ENCODE data around the gene ART4.

Gene ART4

GRCh38 chr12:14850929-14851663 lies 7.8 kb upstream of the ART4 start:
- DNase-seq: no peak

GRCh38 chr12:14849661-14850060 lies 6.3 kb upstream of the ART4 start:
- no peak for DNase-seq

GRCh38 chr12:14846876-14847580 lies 3.7 kb upstream of the ART4 start:
- no peak for DNase-seq

- no peak for DNase-seq
Observed at GRCh38 chr12:14846042-14846587, 2.8 kb upstream of the ART4 start.

GRCh38 chr12:14845350-14845750 lies 2.0 kb upstream of the ART4 start:
- DNase-seq: peak; percentile 52 to 72

- no peak for DNase-seq
Observed at GRCh38 chr12:14844401-14844800, 1.1 kb upstream of the ART4 start.

GRCh38 chr12:14842315-14842714 lies 1.0 kb downstream of the ART4 start:
- DNase-seq: no peak

- DNase-seq: no peak
Observed at GRCh38 chr12:14841761-14842160, 1.6 kb downstream of the ART4 start.

GRCh38 chr12:14840616-14841015 lies 2.7 kb downstream of the ART4 start:
- no peak for DNase-seq

GRCh38 chr12:14839262-14839661 lies 4.1 kb downstream of the ART4 start:
- DNase-seq: no peak

- DNase-seq: no peak
Observed at GRCh38 chr12:14836336-14837210, 6.8 kb downstream of the ART4 start.

- DNase-seq: no peak
Observed at GRCh38 chr12:14834509-14834908, 8.8 kb downstream of the ART4 start.

GRCh38 chr12:14833952-14834351 lies 9.4 kb downstream of the ART4 start:
- no peak for DNase-seq

GRCh38 chr12:14833336-14833735 lies 10.0 kb downstream of the ART4 start:
- DNase-seq: no peak

GRCh38 chr12:14828892-14829291 lies 14.4 kb downstream of the ART4 start:
- DNase-seq: peak in 1 of 2 donors; percentile 10

- DNase-seq: no peak
Observed at GRCh38 chr12:14827043-14827442, 16.3 kb downstream of the ART4 start.

GRCh38 chr12:14826491-14826890 lies 16.8 kb downstream of the ART4 start:
- DNase-seq: no peak

GRCh38 chr12:14825256-14825655 lies 18.1 kb downstream of the ART4 start:
- DNase-seq: no peak

- no peak for DNase-seq
Observed at GRCh38 chr12:14824012-14824634, 19.2 kb downstream of the ART4 start.

- DNase-seq: no peak
Observed at GRCh38 chr12:14814014-14814413, 29.3 kb downstream of the ART4 start, which contains the start of gene SMCO3. SMCO3 (minus strand) TSS chr12:14814182; CDS start chr12:14806680, 7,502 bp downstream.

GRCh38 chr12:14811486-14811885 lies 31.8 kb downstream of the ART4 start:
- DNase-seq: no peak

GRCh38 chr12:14810953-14811483 lies 32.3 kb downstream of the ART4 start:
- no peak for DNase-seq
